NCI-H2107 treated with DMSO at 0.1 percent for 48 hours (cell line): ENCODE measurements around the gene NCBP1.
A peak's percentile ranks its signal among the peaks of the same experiment; 100 is the strongest.
"Not testable (repeated sequence)": the region's sequence is repeated elsewhere in the genome, so short reads cannot be mapped to it uniquely, and the experiment has no call there.

Source experiments
- DNase-seq: peaks from one replicate; lab custom pipeline; 2025; ENCODE audit not compliant: unreplicated experiment; lab: John Stamatoyannopoulos, UW

Gene NCBP1

GRCh38 chr9:97632985-97633858 lies at the start of gene NCBP1, which contains the start of gene TSTD2:
TSS of gene NCBP1 (plus strand) at chr9:97633821. CDS start at chr9:97633882, 61 bp downstream.
TSS of gene TSTD2 (minus strand) at chr9:97633368. CDS start at chr9:97627562, 5,806 bp downstream.
- DNase-seq = peak; percentile 86

GRCh38 chr9:97584778-97585177 lies 48.8 kb upstream of the NCBP1 start:
- DNase-seq = not testable (repeated sequence)

DNA sequence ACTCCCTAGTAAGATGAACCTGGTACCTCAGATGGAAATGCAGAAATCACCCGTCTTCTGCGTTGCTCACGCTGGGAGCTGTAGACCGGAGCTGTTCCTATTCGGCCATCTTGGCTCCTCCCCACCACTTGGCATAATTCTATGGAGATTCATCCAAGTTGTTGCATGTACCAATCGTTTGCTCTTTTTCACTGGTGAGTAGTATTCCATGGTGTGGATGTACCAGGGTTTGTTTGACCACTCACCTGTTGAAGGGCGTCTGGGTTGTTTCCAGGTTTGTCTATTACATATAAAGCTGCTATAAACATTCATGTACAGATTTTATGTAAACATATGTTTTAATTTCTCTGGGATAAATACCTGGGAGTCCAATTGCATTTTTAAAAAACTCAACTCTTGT lies 46.7 kb upstream of the NCBP1 start:
- not testable (repeated sequence) for DNase-seq

DNA sequence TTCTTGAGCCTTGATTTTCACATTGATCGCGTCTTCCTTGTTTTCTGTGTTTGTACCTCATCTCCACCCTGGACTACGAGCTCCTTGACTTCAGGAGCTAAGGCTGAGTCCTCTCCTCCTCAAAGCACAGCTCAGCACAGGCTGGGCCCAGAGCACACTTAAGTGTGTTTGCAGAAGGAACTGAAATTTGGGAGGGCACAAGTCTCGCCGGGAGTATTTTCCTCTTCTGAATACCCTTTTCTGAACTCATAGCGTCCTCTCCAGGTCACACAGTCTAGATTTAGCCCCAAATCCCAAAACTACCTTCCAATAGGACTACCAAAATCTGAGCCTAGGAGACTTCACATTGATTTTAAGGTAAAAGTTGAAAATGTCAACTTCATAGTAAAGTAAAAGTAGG lies 42.1 kb upstream of the NCBP1 start:
- no peak for DNase-seq

DNA sequence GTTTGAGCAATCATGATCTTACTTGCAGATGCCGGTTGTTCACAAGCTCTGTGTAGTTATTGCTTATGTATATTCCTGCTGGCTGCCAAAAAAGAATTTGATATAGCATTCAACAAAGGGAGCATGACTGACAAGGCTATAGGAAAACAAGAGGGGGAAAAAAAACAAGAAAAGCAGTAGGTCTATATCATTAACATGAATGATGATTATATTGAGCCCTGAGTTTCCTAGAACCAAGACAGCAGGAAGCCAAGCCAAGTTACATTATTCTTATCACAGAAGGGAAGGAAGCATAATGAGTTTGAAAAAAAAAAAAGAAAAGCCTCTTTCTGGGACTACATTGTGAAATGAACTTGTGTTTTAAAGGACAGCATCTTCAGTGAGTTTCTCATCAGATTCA lies 41.5 kb upstream of the NCBP1 start:
- DNase-seq = peak; percentile 45

DNA sequence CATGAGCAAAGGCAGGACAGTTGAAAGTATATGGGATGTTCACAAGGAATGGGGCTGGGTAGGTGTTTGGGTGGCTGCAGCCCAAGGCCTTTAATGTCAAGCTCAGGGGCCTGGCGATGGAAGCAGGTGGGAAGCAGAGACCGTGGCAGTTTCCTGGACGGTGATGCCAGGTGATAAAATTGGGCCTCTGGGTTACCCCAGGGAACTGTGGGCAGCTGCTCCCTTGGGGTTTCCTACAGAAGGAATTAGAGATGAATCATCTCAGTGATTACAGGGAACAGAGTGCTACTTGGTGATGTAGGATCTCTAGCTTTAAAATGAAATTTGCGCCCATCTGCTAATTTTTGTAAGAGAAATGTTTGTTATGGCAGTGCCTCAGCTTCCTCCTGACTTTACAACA lies 39.7 kb upstream of the NCBP1 start:
- DNase-seq = peak; percentile 38

DNA sequence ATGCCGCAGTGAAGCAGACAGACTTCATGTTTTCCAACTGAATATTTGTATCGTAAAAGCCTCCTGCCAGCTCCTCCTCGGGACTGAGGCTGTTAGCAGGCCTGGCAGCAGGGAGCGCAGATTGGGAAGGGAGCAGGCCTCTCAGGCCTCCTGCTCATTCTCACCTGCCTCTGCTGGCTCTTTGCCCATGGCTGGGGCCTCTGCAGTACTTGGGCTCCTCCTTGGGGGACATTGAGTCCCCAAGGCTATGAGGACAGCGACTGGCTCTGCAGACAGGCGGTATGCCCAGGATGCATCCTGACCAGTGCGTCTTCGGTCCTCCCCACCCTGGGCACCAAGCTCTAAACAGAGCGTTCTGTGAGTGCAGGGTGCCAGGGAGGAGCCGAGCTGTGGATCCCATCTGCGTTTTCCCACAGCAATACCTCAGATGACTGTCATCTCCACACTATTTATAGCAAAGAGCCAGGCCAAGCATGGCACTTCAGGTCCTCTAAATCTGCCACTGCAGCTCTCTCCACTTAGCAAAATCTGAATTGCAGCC lies 39.2 kb upstream of the NCBP1 start:
- DNase-seq = peak; percentile 26

- DNase-seq = no peak
Observed at GRCh38 chr9:97596906-97597305, 36.7 kb upstream of the NCBP1 start.

DNA sequence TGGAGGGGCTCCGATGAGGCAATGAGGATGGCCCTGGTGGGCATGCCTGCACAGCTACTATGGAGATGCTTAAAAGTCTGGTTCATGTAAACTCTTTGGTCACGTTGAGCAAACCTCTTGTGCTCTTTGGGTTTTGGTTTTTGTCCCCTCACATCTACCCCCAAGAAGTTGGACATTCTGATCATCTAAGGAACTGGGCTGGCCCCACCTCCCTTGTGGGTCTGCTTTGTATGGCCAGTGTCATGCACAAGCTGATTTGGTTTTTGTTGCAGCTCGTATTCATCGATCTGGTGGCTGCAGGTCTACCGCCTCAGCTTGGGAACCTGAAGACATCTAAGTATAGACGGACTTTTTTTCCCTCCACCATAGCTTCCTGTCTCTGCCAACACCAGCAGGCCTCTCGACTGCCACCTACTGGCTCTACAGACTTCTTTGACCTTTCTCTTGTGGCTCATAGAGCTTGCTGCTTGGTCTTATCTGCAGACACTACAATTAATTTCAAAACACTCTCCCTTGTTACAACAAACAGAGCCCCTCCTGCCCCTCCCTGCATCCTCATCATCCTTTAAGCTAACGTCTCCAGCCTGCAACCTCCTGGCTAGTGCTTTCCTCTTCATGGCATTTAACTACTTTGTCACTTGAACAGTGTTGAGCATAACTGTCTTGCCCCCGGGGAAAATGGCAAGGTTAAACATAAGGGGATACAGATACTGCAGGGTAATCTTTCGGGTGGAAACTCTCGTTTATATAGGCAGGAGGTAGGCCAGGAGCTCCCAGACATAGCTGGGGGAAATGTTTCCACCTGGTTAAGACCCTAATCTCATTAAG lies 34.9 kb upstream of the NCBP1 start:
- DNase-seq = peak; percentile 67

DNA sequence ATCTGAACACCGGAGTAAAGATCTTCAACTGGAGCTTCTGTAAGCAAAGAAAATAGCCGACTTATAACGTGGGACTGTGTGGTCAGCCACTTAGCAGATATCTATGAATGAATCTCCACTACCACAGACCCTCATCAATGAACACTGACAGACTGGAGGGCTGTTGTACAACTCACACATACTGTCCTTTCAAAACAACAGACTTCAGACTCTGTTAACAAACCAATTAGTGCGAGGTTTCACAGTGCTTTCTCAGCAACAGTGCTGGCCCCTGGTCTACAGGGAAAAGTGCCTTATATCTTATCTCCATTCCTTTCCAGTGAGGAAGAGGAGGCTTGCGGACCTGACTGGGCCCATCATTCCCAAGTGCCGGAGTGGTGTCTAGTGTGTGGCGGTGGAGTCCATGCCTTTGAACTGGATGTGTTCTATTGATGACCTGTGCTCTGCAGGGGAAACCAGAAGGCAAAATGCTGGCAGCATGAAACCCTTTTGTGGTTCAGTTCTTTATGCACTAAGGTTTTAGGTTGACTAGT lies 34.2 kb upstream of the NCBP1 start:
- DNase-seq = no peak

DNA sequence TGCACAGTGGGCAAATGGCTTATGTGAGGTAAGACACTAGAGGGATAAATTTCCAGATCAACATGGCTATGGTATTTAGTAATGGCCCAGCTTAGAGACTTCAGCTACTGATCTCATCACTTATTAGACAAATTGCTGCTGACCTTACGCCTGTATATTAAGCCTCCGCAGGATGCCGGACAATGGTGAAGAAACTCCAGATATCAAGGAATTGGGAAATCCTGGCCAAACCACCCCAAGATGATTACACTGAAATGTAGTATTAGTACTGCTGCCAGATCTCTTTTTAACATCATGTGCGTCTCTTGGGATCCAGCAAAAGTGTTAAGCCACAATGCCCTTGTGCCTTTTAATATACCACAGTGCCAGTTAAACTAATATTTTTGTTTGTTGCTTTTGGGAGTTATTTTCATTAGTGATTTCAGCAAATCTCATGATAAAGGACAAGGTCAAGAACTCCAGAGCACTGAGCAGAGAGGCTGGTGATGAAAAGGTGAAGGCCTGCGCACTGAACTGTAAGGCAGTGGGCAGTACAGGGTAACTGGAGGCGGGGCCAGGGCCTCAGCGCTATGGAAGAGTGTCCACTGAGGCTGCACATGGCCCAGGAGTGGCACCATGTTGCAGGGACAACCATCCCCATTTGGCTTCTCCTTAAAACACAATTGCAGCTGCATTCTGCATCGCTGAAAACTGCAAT lies 32.9 kb upstream of the NCBP1 start:
- DNase-seq = no peak

DNA sequence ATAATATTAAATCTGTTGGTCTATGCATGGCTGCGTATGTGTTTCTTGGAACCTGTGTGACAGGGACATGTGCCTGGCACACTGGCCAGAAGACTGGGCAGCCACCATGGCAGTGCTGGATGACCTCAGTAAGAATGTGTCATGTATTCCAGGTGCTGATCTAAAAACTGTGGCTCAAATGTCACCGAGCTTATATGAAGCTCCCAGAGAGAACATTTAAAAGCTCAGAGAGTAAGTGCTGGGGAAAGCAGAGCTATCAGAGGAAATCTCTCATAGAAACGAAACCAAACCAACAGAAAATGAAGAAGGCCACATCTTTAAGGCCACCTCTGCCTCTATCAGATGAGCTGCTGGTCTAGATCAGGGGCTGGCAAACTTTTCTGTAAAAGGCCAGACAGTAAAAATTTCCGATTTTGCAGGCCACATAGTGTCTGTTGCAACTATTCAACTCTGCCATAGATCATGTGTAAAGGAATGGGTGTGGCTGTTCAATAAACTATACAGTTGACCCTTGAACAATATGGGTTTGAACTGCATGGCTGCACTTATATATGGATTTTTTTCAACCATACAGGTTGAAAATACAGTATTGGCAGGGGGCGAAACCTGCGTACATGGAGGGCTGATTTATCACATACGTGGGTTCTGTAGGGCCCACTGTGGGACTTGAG lies 32.3 kb upstream of the NCBP1 start:
- DNase-seq = no peak

DNA sequence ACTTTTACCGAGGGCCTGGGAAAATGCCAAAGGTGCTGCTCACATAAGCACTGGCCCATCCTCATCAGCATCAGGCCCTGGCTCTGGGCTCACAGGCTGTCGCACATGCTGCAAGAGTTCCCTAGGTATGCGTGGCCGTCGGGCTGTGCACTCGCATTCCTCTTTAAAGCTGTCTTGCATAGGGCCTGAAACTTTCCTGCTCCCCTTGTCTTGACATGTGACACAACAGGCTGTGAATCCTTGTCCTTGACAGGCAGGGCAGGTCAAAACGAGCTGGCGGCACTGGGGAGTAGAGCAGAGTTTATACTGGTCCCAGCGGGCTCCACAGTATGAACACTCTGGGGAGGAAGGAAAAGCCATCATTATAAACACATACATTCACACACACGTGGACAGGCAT lies 31.2 kb upstream of the NCBP1 start:
- DNase-seq = no peak

DNA sequence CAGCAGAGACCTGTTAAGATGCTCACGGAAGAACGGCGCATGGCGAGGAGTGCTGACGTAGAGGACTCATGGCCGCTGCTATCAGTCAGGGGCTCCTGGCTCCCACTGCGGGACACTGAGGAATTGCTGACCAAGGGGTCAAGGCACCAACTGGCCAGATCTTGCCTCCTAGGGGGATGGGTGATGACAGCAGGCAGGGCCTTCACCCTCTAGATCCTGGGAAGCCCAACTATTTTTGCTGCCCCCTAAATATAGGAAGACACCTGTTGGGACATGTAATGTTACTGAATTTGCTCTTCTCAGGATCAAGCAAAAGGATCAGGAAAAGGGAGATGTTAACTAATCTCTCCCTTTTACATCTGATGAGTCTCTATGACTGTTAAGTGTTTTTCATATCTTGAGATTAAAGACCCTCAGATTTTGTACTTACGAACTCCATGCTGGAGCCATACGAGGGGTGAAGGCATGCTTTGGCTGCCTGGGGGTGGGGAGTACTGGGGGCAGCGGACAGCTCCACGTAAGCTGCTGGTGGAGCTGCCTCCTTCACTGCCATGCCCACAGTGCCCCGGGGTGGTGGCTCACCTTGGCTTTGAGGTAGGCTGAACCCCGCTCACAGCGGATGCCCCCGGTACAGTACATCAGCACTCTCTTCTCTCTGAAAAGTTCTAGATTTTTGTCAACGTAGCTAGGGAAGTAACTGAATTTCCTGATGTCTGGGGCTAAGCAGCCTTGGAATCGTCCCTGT lies 28.5 kb upstream of the NCBP1 start:
- no peak for DNase-seq

GRCh38 chr9:97615439-97616072 lies 18.1 kb upstream of the NCBP1 start:
- peak; percentile 32 for DNase-seq

GRCh38 chr9:97617939-97618416 lies 15.6 kb upstream of the NCBP1 start:
- DNase-seq = no peak

DNA sequence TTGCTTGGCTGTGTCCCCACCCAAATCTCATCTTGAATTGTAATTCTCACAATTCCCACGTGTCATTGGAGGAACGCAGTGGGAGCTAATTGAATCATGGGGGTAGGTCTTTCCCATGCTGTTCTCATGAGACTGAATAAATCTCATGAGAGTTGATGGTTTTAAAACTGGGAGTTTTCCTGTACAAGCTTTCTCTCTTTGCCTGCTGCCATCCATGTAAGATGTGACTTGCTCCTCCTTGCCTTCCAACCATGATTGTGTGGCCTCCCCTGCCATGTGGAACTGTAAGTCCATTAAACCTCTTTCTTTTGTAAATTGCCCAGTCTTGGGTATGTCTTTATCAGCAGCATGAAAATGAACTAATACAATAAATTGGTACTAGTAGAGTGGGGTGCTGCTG lies 13.6 kb upstream of the NCBP1 start:
- not testable (repeated sequence) for DNase-seq

DNA sequence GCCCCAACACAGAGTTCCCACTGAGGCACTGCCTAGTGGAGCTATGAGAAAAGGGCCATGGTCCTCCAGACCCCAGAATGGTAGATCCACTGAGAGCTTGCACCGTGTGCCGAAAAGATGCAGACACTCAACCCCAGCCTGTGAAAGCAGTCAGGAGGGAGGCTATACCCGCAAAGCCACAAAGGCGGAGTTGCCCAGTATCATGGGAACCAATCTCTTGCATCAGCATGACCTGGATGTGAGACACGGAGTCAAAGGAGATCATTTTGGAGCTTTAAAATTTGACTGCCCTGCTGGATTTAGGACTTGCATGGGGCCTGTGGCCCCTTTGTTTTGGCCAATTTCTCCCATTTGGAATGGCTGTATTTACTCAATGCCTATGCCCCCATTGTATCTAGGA lies 11.1 kb upstream of the NCBP1 start:
- not testable (repeated sequence) for DNase-seq

GRCh38 chr9:97623946-97624345 lies 9.7 kb upstream of the NCBP1 start:
- DNase-seq = no peak
